Naive thymus-derived CD4-positive, alpha-beta T cell (primary cell): Measurements from ENCODE around the gene FAM83G. TPM values are rescaled to one million over a fixed set of nuclear protein-coding genes. Genes with fewer than 3 reads are reported as not detected.

Source experiments
- ATAC-seq: fragments of 150-1000 bp; cut with Tn5 transposase; 2 replicates; pipeline ENCODE4 v1.10.0; 2021; ENCODE audit warnings: mild to moderate bottlenecking, moderate library complexity
- CTCF ChIA-PET: fragments of 350-600 bp; sonication (Branson Sonifier 250); formaldehyde crosslinking; loops from one replicate; lab custom pipeline; 2021; ENCODE audit warnings: antibody characterized with exemption; lab: Charles Lee
- POLR2A ChIA-PET: fragments of 350-600 bp; sonication (Branson Sonifier 250); formaldehyde crosslinking; loops from one replicate; lab custom pipeline; 2021; ENCODE audit warnings: antibody characterized with exemption, inconsistent platforms; lab: Charles Lee
- DNase-seq, 9 donors: peaks; one replicate each; pipeline versions ENCODE4 v3.0.0 to v3.0.0-alpha.2; 2020 to 2022; ENCODE audit warnings: mixed read lengths in 1 of 9
- H3K27ac ChIP-seq: one replicate; pipeline ENCODE4 v1.7.0; 2013; ENCODE audit warnings: mild to moderate bottlenecking, low read depth, low read length, moderate library complexity
- H3K27me3 ChIP-seq, 2 donors: one replicate each; pipeline ENCODE4 v1.7.0; 2013; ENCODE audit warnings: low read length in 2 of 2, mild to moderate bottlenecking in 2 of 2, moderate library complexity in 2 of 2; ENCODE audit not compliant: control insufficient read depth in 2 of 2, insufficient read depth in 2 of 2
- H3K36me3 ChIP-seq, 3 experiments: 1 replicate in 2 of 3; 2 replicates in 1 of 3; pipeline ENCODE4 v1.7.0; 2013; ENCODE audit warnings: low read length in 3 of 3, mild to moderate bottlenecking in 3 of 3, moderate library complexity in 1 of 3; ENCODE audit not compliant: insufficient read depth in 3 of 3, control insufficient read depth in 2 of 3
- H3K4me1 ChIP-seq, 2 donors: one replicate each; pipeline ENCODE4 v1.7.0; 2013; ENCODE audit warnings: low read length in 2 of 2, mild to moderate bottlenecking in 2 of 2, moderate library complexity in 1 of 2; ENCODE audit not compliant: control insufficient read depth in 2 of 2, insufficient read depth in 2 of 2
- H3K4me3 ChIP-seq: 2 replicates; pipeline ENCODE4 v1.7.0; 2013; ENCODE audit warnings: mild to moderate bottlenecking, low read length
- H3K9me3 ChIP-seq, 3 experiments: 1 replicate in 2 of 3; 2 replicates in 1 of 3; pipeline ENCODE4 v1.7.0; 2013; ENCODE audit warnings: low read length in 3 of 3; ENCODE audit not compliant: control insufficient read depth in 2 of 3
- H3K27ac Mint-ChIP-seq, 9 donors: one replicate each; pipeline ENCODE4 v1.8.0; 2020 to 2022; ENCODE audit warnings: mixed read lengths in 9 of 9, mild to moderate bottlenecking in 8 of 9, moderate library complexity in 5 of 9, inconsistent platforms in 2 of 9
- H3K27me3 Mint-ChIP-seq, 5 donors: one replicate each; pipeline ENCODE4 v1.8.0; 2021 to 2022; ENCODE audit warnings: mixed read lengths in 5 of 5, mild to moderate bottlenecking in 1 of 5
- H3K36me3 Mint-ChIP-seq, 5 donors: one replicate each; pipeline ENCODE4 v1.8.0; 2020 to 2022; ENCODE audit warnings: mixed read lengths in 5 of 5, mild to moderate bottlenecking in 3 of 5, inconsistent platforms in 1 of 5
- H3K4me1 Mint-ChIP-seq, 7 donors: one replicate each; pipeline ENCODE4 v1.8.0; 2020 to 2022; ENCODE audit warnings: mixed read lengths in 7 of 7, mild to moderate bottlenecking in 3 of 7, inconsistent platforms in 1 of 7
- H3K4me3 Mint-ChIP-seq, 10 donors: one replicate each; pipeline ENCODE4 v1.8.0; 2020 to 2022; ENCODE audit warnings: mild to moderate bottlenecking in 10 of 10, mixed read lengths in 10 of 10, moderate library complexity in 6 of 10, inconsistent platforms in 2 of 10
- H3K9me3 Mint-ChIP-seq, 11 donors: one replicate each; pipeline ENCODE4 v1.8.0; 2020 to 2022; ENCODE audit warnings: mixed read lengths in 11 of 11, mild to moderate bottlenecking in 4 of 11, inconsistent platforms in 1 of 11, moderate library complexity in 1 of 11
- intact Hi-C, 2 donors: fragments of 100-400 bp; cut with micrococcal nuclease; formaldehyde crosslinking; loops; one replicate each; pipeline ENCODE4 v1.15.1; 2023
- polyA plus RNA-seq, 2 donors: library from polyadenylated mRNA; unstranded; fragments of 300-500 nt; fragmentation: Illumina TruSeq; gene quantifications; one replicate each; pipeline ENCODE4 v1.2.3, GENCODE V29; 2021
- total RNA-seq, 6 experiments: library from RNA in 5 of 6; stranded (reverse) in 5 of 6; gene quantifications; 1 replicate in 5 of 6; 2 replicates in 1 of 6; pipeline ENCODE4 v1.2.3 and lab custom pipeline; 2021 to 2026

FAM83G gene
- total and polyA plus RNA-seq, 7 experiments from 2014 or later: 1.6 to 9.1 (median 4.0) TPM

DNA sequence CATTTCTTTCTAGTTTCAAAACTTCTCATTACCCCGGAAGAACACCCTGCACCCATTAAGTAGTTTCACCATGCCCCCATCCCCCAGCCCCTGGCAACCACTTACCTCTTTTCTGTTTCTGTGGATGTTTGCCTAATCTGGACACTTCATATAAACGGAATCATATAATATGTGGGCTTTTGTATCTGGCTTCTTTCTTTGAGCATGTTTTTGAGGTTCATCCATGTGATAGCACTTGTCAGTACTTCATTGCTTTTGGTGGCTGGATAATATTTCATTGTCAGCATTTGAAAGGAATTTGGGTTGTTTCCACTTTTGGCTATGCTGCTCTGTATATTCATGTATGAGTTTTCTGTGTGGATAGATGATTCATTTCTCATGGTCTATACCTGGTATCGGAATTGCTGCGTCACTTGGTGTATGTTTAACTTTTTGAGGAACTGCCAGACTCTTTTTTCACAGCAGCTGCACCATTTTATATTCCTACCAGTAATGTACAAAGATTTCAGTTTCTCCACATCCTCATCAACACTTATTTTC, 82.6 kb downstream of the FAM83G start:
- no peak for ATAC-seq
- ChIA-PET CTCF (no interaction called here), POLR2A (interaction anchor here (0.8 kb wide), 1 partner anchor 24 kb away, joined by 3 read pairs; no protein-coding TSS in a partner anchor)
- H3K27ac Mint-ChIP-seq: peak overlapping the region; percentile 20 to 70 (median 60)
- Histone ChIP-seq H3K27ac (no peak overlapping the region), H3K4me3 (no peak overlapping the region), H3K4me1 (peaks cover 9 to 58% of the 10 kb centered on the region in 2 donors), H3K36me3 (peaks cover 0 to 10% (median 5%) of the 10 kb centered on the region in 3 experiments), H3K27me3 (no peaks in the 10 kb centered on the region), H3K9me3 (no peaks in the 10 kb centered on the region)
- intact Hi-C loops: loop anchor here (1.0 to 2.0 kb wide), 5 partner anchors 10 to 63 kb away; partner anchors contain the start of gene PRPSAP2 (in 1 of the 2)
- peaks cover 34 to 90% (median 74%) of the 10 kb centered on the region in 7 donors for H3K4me1 Mint-ChIP-seq
- no peaks in the 10 kb centered on the region for H3K9me3 Mint-ChIP-seq
- H3K36me3 Mint-ChIP-seq: peaks cover 0 to 29% (median 27%) of the 10 kb centered on the region in 5 donors
- DNase-seq: no peak
- no peaks in the 10 kb centered on the region for H3K27me3 Mint-ChIP-seq
- H3K4me3 Mint-ChIP-seq: peak overlapping the region in 8 of 10 donors; percentile 13 to 63 (median 50)

DNA sequence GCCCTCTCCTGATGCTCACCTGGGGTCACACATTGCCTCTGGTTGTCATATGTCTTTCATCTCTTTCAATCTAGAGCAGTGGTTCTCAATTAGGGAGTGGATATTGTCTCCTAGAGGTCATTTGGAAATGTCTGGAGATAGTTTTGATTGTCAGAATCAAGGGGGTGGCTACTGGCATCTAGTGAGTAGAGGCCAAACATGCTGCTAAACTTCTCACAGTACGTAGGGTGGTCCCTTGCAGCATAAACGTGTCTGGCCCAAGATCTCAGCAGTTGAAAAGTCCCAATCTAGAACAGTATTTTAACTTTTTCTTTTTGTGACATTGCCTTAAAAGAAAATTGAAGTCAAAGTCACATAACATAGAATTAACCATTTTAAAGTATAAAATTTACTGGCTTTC, 83.1 kb downstream of the FAM83G start:
- Mint-ChIP-seq H3K9me3 (no peaks in the 10 kb centered on the region), H3K27me3 (no peaks in the 10 kb centered on the region), H3K4me1 (peaks cover 38 to 90% (median 74%) of the 10 kb centered on the region in 7 donors), H3K36me3 (peaks cover 0 to 30% (median 27%) of the 10 kb centered on the region in 5 donors), H3K4me3 (peak overlapping the region; percentile 32 to 70 (median 58)), H3K27ac (peak overlapping the region; percentile 21 to 82 (median 60))
- intact Hi-C loops: loop anchor here (1.0 to 2.0 kb wide), 5 partner anchors 11 to 63 kb away; partner anchors contain the start of gene PRPSAP2 (in 1 of the 2)
- Histone ChIP-seq H3K27ac (peak overlapping the region; percentile 44), H3K4me1 (peaks cover 4 to 53% of the 10 kb centered on the region in 2 donors), H3K9me3 (no peaks in the 10 kb centered on the region), H3K4me3 (no peak overlapping the region), H3K27me3 (no peaks in the 10 kb centered on the region), H3K36me3 (peaks cover 0 to 13% (median 5%) of the 10 kb centered on the region in 3 experiments)
- CTCF ChIA-PET: no interaction called here
- no peak for ATAC-seq
- DNase-seq: no peak
- POLR2A ChIA-PET: interaction anchor here (1.0 kb wide), 2 partner anchors 20 to 39 kb away, joined by 4 to 7 read pairs; no protein-coding TSS in a partner anchor

DNA sequence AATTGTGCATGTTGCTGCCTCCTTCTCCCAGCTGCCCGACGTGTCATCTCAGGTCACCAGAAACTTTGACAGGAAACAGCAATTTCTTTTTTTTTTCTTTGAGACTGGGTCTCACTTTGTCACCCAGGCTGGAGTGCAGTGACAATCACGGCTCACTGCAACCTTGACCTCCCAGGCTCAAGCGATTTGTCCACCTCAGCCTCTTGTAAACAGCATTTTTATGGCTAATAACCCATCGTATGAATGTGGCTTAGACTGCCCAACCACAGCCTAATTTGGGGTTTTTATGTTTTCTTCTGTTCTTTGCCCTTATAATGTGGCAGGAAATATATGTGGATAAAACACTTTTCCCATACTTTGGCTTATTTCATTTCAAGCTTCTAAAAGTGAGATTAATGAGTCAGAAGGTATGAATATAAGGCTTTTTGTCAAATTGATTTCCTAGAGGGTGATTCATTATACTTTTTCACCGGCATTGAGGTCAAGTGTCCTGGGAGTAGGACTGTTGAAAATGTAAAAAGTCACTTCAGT, 83.6 kb downstream of the FAM83G start:
- Histone ChIP-seq H3K4me1 (peaks cover 3 to 50% of the 10 kb centered on the region in 2 donors), H3K9me3 (no peaks in the 10 kb centered on the region), H3K4me3 (no peak overlapping the region), H3K27me3 (no peaks in the 10 kb centered on the region), H3K36me3 (peaks cover 0 to 16% (median 5%) of the 10 kb centered on the region in 3 experiments), H3K27ac (peak overlapping the region; percentile 44)
- ATAC-seq (no peak), DNase-seq (peak in 5 of 9 donors; percentile 32 to 50 (median 37))
- intact Hi-C loops: loop anchor here (1.0 to 2.0 kb wide), 5 partner anchors 11 to 62 kb away; partner anchors contain the start of gene PRPSAP2 (in 1 of the 2)
- Mint-ChIP-seq H3K4me3 (peak overlapping the region; percentile 32 to 70 (median 58)), H3K4me1 (peaks cover 38 to 85% (median 72%) of the 10 kb centered on the region in 7 donors), H3K27me3 (no peaks in the 10 kb centered on the region), H3K9me3 (no peaks in the 10 kb centered on the region), H3K27ac (peak overlapping the region; percentile 21 to 82 (median 53)), H3K36me3 (peaks cover 0 to 33% (median 32%) of the 10 kb centered on the region in 5 donors)
- CTCF ChIA-PET: no interaction called here
- POLR2A ChIA-PET: interaction anchor here (0.6 to 1.0 kb wide), 4 partner anchors 9 to 40 kb away, joined by 3 to 7 read pairs (median 4); no protein-coding TSS in a partner anchor

DNA sequence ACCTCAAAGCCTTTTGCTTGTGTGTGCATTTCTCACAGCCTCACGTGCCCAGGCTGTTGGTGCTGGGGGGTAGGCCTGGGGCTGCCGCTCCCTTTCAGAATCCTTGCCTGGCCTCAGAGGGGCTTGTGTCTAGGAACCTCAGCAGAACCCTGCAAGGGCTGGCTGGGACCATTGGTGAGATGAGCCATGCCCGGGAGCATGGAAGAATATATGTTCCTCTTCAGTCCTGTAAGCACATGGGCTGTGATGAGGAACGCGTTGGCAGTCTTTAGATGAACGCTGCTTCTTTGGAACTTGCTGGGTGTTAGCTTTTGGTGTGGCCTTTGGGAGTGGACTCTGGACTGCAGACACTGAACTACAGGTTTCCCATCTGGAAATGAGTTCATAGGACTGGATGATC, 84.6 kb downstream of the FAM83G start:
- ChIA-PET POLR2A (no interaction called here), CTCF (no interaction called here)
- DNase-seq: no peak
- Mint-ChIP-seq H3K27ac (peak overlapping the region; percentile 43 to 91 (median 59)), H3K27me3 (no peaks in the 10 kb centered on the region), H3K9me3 (no peaks in the 10 kb centered on the region), H3K36me3 (peaks cover 4 to 35% (median 34%) of the 10 kb centered on the region in 5 donors), H3K4me3 (peak overlapping the region in 8 of 10 donors; percentile 15 to 74 (median 54)), H3K4me1 (peaks cover 31 to 75% (median 69%) of the 10 kb centered on the region in 7 donors)
- Histone ChIP-seq H3K9me3 (no peaks in the 10 kb centered on the region), H3K27ac (no peak overlapping the region), H3K36me3 (peaks cover 0 to 24% (median 5%) of the 10 kb centered on the region in 3 experiments), H3K27me3 (no peaks in the 10 kb centered on the region), H3K4me1 (peaks cover 3 to 40% of the 10 kb centered on the region in 2 donors), H3K4me3 (no peak overlapping the region)
- ATAC-seq: no peak
- intact Hi-C loops: loop anchor here (2.0 kb wide), 3 partner anchors 19 to 61 kb away; partner anchors contain the start of gene PRPSAP2 (in 1 of the 2)

Other genes starting within 250 kb of the FAM83G start
- 10 to 100 TPM; 13.2 to 31.6 (median 30.8) TPM for gene TVP23B, start 223.6 kb downstream of the FAM83G start, total RNA-seq
- gene TVP23B, start 223.6 kb downstream of the FAM83G start, polyA plus RNA-seq: 10 to 100 TPM; 42.7 to 50.4 TPM
- gene PRPSAP2, start 146.6 kb downstream of the FAM83G start, total RNA-seq: 10 to 100 TPM; 31.4 to 64.4 (median 59.4) TPM
- 10 to 100 TPM; 48.1 to 63.0 TPM for gene PRPSAP2, start 146.6 kb downstream of the FAM83G start, polyA plus RNA-seq
- gene SLC5A10, start 52.6 kb downstream of the FAM83G start, total RNA-seq: under 1 TPM in 1 of 5 experiments, not detected in 4; 0.17 TPM
- gene SLC5A10, start 52.6 kb downstream of the FAM83G start, polyA plus RNA-seq: under 1 TPM; 0.15 to 0.37 TPM
- 10 to 100 TPM; 31.9 to 85.5 (median 45.6) TPM for gene GRAP, start 42.2 kb upstream of the FAM83G start, total RNA-seq
- 100 to 1,000 TPM in 1 of 2 donors, 10 to 100 TPM in 1; 97.6 to 162 TPM for gene GRAP, start 42.2 kb upstream of the FAM83G start, polyA plus RNA-seq
- gene GRAPL, start 122.8 kb upstream of the FAM83G start, total RNA-seq: 100 to 1,000 TPM in 2 of 5 experiments, 10 to 100 TPM in 3; 25.1 to 105 (median 32.8) TPM
- gene GRAPL, start 122.8 kb upstream of the FAM83G start, polyA plus RNA-seq: 1 to 10 TPM; 3.9 TPM
- gene EPN2, start 232.6 kb upstream of the FAM83G start, total RNA-seq: 1 to 10 TPM; 5.3 to 7.2 (median 6.4) TPM
- 10 to 100 TPM in 1 of 2 donors, 1 to 10 TPM in 1; 3.9 to 11.5 TPM for gene EPN2, start 232.6 kb upstream of the FAM83G start, polyA plus RNA-seq